GM18519 (cell line): ENCODE data around the gene ATRAID.
A peak's percentile ranks its signal among the peaks of the same experiment; 100 is the strongest.
"Not testable (repeated sequence)": the region's sequence is repeated elsewhere in the genome, so short reads cannot be mapped to it uniquely, and the experiment has no call there.

ENCODE experiments used
- ATAC-seq: cut with Tn5 transposase; IDR thresholded peaks from one replicate; pipeline ENCODE4 v1.9.1; 2021; ENCODE audit warnings: mild to moderate bottlenecking, moderate library complexity; ENCODE audit not compliant: unreplicated experiment, low FRiP score

The ATRAID gene

GRCh38 chr2:27211943-27212625 is at the start of gene ATRAID, which contains the start of gene SLC5A6:
TSS of gene ATRAID (plus strand) at chr2:27212041. CDS start at chr2:27212369, 328 bp downstream.
TSS of gene SLC5A6 (minus strand) at chr2:27212268. CDS start at chr2:27207650, 4,618 bp downstream.
- peak; percentile 52 for ATAC-seq

- no peak for ATAC-seq
These were observed 49.4 kb upstream of the ATRAID start for GRCh38 chr2:27162151-27163121.

GRCh38 chr2:27164960-27165763 is 46.7 kb upstream of the ATRAID start:
- ATAC-seq, result no peak

- ATAC-seq, result no peak
These were observed 41.1 kb upstream of the ATRAID start for GRCh38 chr2:27170581-27171337.

GRCh38 chr2:27171351-27171848 is 40.4 kb upstream of the ATRAID start:
- no peak for ATAC-seq

- ATAC-seq, result no peak
These were observed 37.2 kb upstream of the ATRAID start for GRCh38 chr2:27174638-27175037.

GRCh38 chr2:27175330-27175729 is 36.5 kb upstream of the ATRAID start:
- no peak for ATAC-seq

GRCh38 chr2:27175781-27176180 is 36.1 kb upstream of the ATRAID start:
- ATAC-seq, result not testable (repeated sequence)

GRCh38 chr2:27177441-27178351 is 34.1 kb upstream of the ATRAID start:
- ATAC-seq, result no peak

- no peak for ATAC-seq
These were observed 33.4 kb upstream of the ATRAID start for GRCh38 chr2:27178469-27178868.

GRCh38 chr2:27179344-27180000 is 32.4 kb upstream of the ATRAID start:
- no peak for ATAC-seq

- no peak for ATAC-seq
These were observed 29.5 kb upstream of the ATRAID start for GRCh38 chr2:27182346-27182745.

GRCh38 chr2:27184115-27184514 is 27.7 kb upstream of the ATRAID start:
- no peak for ATAC-seq

- ATAC-seq, result no peak
These were observed 26.4 kb upstream of the ATRAID start for GRCh38 chr2:27185331-27186026.

GRCh38 chr2:27186613-27187345 is 25.1 kb upstream of the ATRAID start:
- ATAC-seq, result no peak

- ATAC-seq, result no peak
These were observed 21.9 kb upstream of the ATRAID start for GRCh38 chr2:27189989-27190388.
